Head of caudate nucleus (tissue), 42 donors: ENCODE results near the gene TXNDC12.
"Not testable (repeated sequence)": the region's sequence is repeated elsewhere in the genome, so short reads cannot be mapped to it uniquely, and the experiment has no call there.

ENCODE experiments used
- DNase-seq, 42 donors: peaks; one replicate each; pipeline versions ENCODE4 v3.0.0 to v3.0.0-alpha.2; 2020 to 2021; ENCODE audit warnings: mixed read lengths in 7 of 42
- intact Hi-C: fragments of 100-400 bp; cut with DNase I; formaldehyde crosslinking; loops from one replicate; pipeline ENCODE4 v1.15.0; 2022

The TXNDC12 gene

GRCh38 chr1:52055066-52055865 lies at the start of gene TXNDC12:
Gene TXNDC12, minus strand, starts transcription at chr1:52055191. Its CDS starts 95 bp downstream, at chr1:52055096.
- intact Hi-C loops = loop anchor here (5.0 kb wide), 2 partner anchors 87 to 312 kb away; partner anchors contain the start of genes CC2D1B and ZFYVE9
- peak; percentile 71 to 94 (median 86) for DNase-seq

- intact Hi-C loops = no loop called here
- no peak for DNase-seq
Measured at GRCh38 chr1:52102336-52103013, 47.5 kb upstream of the TXNDC12 start.

GRCh38 chr1:52098139-52098871 lies 43.3 kb upstream of the TXNDC12 start:
- intact Hi-C loops = no loop called here
- DNase-seq = no peak

- no peak for DNase-seq
- intact Hi-C loops = no loop called here
Measured at GRCh38 chr1:52096216-52096615, 41.2 kb upstream of the TXNDC12 start.

- DNase-seq, intact Hi-C loops: not testable (repeated sequence)
Measured at GRCh38 chr1:52094300-52094699, 39.3 kb upstream of the TXNDC12 start.

- intact Hi-C loops, DNase-seq: not testable (repeated sequence)
Measured at GRCh38 chr1:52087892-52088291, 32.9 kb upstream of the TXNDC12 start.

- intact Hi-C loops = no loop called here
- DNase-seq = no peak
Measured at GRCh38 chr1:52080014-52080415, 25.0 kb upstream of the TXNDC12 start.

GRCh38 chr1:52077277-52077676 lies 22.3 kb upstream of the TXNDC12 start:
- DNase-seq, intact Hi-C loops: not testable (repeated sequence)

- intact Hi-C loops = no loop called here
- DNase-seq = no peak
Measured at GRCh38 chr1:52072291-52072690, 17.3 kb upstream of the TXNDC12 start.

- no peak for DNase-seq
- intact Hi-C loops = no loop called here
Measured at GRCh38 chr1:52070704-52071103, 15.7 kb upstream of the TXNDC12 start.

GRCh38 chr1:52063192-52063591 lies 8.2 kb upstream of the TXNDC12 start:
- DNase-seq = no peak
- intact Hi-C loops = no loop called here

GRCh38 chr1:52060822-52061221 lies 5.8 kb upstream of the TXNDC12 start:
- no peak for DNase-seq
- intact Hi-C loops = no loop called here

GRCh38 chr1:52059888-52060287 lies 4.9 kb upstream of the TXNDC12 start:
- intact Hi-C loops = loop anchor here (5.0 kb wide), 2 partner anchors 82 to 307 kb away; partner anchors contain the start of genes CC2D1B and ZFYVE9
- DNase-seq = no peak

- intact Hi-C loops = loop anchor here (5.0 kb wide), 2 partner anchors 83 to 308 kb away; partner anchors contain the start of genes CC2D1B and ZFYVE9
- DNase-seq = no peak
Measured at GRCh38 chr1:52059321-52059720, 4.3 kb upstream of the TXNDC12 start.

- intact Hi-C loops = loop anchor here (5.0 kb wide), 2 partner anchors 84 to 309 kb away; partner anchors contain the start of genes CC2D1B and ZFYVE9
- DNase-seq = no peak
Measured at GRCh38 chr1:52057876-52058415, 3.0 kb upstream of the TXNDC12 start.

GRCh38 chr1:52057255-52057654 lies 2.3 kb upstream of the TXNDC12 start:
- intact Hi-C loops = loop anchor here (5.0 kb wide), 2 partner anchors 85 to 310 kb away; partner anchors contain the start of genes CC2D1B and ZFYVE9
- no peak for DNase-seq

GRCh38 chr1:52056937-52057231 lies 1.9 kb upstream of the TXNDC12 start:
- intact Hi-C loops = loop anchor here (5.0 kb wide), 2 partner anchors 85 to 310 kb away; partner anchors contain the start of genes CC2D1B and ZFYVE9

GRCh38 chr1:52056163-52056936 lies 1.4 kb upstream of the TXNDC12 start, which contains the start of gene BTF3L4:
Gene BTF3L4, plus strand, starts transcription at chr1:52056295. Its CDS starts 3,553 bp downstream, at chr1:52059848.
- DNase-seq = peak; percentile 92 to 99 (median 98)
- intact Hi-C loops = loop anchor here (5.0 kb wide), 2 partner anchors 86 to 311 kb away; partner anchors contain the start of genes CC2D1B and ZFYVE9

More at GRCh38 chr1:52056937-52057231, 1.9 kb upstream of the TXNDC12 start:
- no peak for DNase-seq
